AG09319 (cell line): ENCODE measurements around the gene ZFPM1.

ENCODE experiments used
- DNase-seq: peaks from one replicate; pipeline ENCODE4 v3.0.0-alpha.2; 2010; ENCODE audit warnings: low read depth; ENCODE audit errors: extremely low read depth
- TF ChIP-seq, protein P1 (sequence below): IDR thresholded peaks from 2 replicates; pipeline ENCODE4 v1.5.1; 2011; ENCODE audit warnings: low read depth, mild to moderate bottlenecking, inconsistent platforms, low read length, moderate library complexity

The ZFPM1 gene

DNA sequence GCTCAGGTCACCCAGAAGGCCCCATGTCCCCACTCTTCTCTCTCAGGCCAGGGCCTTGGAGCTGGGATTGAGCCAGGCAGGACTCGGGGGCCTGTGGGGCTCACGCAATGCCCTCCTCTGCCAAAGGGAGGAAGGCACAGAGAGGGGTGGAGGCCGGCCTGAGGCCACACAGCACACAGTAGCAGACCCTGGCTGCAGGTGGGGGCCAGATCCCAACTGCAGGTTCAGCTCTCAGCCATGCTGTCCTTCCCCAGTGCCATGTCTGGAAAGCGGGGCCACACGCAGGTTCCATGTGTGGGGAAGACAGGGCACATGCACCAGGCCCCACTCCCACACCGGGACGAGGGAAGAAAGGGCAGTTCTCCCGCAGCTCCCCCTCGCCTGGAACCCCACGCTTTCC lies 33.3 kb upstream of the ZFPM1 start:
- TF ChIP-seq, protein P1, sequence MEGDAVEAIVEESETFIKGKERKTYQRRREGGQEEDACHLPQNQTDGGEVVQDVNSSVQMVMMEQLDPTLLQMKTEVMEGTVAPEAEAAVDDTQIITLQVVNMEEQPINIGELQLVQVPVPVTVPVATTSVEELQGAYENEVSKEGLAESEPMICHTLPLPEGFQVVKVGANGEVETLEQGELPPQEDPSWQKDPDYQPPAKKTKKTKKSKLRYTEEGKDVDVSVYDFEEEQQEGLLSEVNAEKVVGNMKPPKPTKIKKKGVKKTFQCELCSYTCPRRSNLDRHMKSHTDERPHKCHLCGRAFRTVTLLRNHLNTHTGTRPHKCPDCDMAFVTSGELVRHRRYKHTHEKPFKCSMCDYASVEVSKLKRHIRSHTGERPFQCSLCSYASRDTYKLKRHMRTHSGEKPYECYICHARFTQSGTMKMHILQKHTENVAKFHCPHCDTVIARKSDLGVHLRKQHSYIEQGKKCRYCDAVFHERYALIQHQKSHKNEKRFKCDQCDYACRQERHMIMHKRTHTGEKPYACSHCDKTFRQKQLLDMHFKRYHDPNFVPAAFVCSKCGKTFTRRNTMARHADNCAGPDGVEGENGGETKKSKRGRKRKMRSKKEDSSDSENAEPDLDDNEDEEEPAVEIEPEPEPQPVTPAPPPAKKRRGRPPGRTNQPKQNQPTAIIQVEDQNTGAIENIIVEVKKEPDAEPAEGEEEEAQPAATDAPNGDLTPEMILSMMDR: no peak
- DNase-seq: no peak

DNA sequence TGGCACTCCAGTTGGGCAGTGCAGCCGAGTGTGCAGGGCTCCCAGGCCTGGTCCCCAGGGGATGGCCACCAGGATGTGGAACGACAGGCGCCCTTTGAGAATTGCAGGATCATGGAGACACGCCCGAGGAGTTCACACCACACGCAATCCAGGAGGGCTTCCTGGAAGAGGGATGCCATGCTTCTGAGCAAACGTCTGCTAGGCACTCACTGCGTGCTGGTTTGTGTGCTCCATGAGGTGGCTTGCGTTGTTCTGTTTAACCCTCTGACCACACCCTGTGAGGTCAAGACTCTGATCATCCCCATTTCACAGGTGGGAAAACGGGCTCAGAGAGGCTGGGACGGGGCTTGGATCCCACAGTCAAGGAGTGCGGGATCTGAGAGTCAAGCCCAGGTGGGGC lies 32.6 kb upstream of the ZFPM1 start:
- TF ChIP-seq, protein P1: no peak
- DNase-seq: no peak

DNA sequence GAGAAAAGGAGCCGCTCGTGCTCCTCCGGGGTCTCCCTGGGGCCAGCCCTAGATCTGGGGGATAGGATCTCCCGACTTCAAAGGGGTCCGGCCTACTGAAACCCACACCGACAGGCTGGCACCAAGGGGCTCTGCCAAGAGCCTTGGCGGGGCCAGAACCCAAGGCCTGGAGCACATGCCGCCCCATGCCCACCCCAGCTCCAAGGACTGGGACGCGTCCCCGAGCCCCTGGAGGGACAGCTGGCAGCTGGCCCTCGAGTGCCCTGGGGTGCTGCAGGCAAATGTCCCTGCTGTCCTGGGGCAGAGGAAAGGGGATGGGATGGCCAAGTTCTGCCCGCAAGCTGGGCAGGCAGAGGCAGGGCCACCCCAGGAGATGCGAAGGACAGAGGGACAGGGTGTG lies 31.8 kb upstream of the ZFPM1 start:
- no peak for DNase-seq
- TF ChIP-seq, protein P1: no peak

DNA sequence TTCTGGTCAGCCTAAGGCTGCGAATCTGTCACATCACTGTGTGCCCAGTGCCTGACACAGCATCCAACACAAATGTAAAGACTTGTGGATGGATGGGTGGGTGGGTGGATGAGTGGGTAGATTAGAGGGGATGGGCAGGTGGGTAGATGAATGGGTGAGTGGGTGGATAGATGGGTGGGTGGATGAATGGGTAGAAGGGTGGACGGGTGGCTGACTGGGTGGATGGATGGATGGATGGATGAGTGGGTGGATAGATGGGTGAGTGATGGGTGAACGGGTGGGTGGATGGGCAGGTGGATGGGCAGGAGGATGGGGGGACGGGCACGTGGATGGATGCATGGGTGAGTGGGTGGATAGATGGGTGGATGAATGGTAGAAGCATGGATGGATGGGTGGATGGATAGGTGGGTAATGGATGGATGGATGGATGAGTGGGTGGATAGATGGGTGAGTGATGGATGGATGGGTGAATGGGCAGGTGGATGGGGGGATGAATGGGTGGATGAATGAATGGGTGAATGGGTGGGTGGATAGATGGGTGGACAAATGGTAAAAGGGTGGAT lies 31.1 kb upstream of the ZFPM1 start:
- no peak for DNase-seq
- TF ChIP-seq, protein P1: no peak

DNA sequence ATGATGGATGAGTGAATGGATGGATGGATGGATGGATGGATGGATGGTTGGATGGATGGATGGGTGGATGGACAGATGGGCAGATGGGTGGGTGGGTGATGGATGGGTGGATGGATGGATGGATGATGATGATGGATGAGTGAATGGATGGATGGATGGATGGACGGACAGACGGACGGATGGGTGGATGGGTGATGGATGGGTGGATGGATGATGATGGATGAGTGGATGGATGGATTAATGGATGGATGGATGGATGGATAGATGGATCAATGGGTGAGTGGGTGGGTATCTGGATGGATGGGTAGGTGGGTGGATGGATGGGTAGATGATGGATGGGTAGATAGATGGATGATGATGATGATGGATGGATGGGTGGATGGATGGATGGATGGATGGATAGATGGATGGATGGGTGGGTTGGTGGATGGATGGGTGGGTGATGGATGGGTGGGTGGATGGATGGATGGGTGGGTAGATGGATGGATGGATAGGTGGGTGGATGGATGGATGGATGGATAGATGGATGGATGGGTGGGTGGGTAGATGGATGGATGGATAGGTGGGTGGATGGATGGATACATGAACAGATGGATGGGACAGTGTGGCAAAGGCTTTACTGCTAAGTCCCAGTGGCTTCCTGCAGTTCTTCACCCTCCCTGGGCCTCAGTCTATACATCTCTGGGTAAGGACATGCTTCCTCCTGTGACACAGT lies 30.2 kb upstream of the ZFPM1 start:
- no peak for DNase-seq
- TF ChIP-seq, protein P1: no peak

DNA sequence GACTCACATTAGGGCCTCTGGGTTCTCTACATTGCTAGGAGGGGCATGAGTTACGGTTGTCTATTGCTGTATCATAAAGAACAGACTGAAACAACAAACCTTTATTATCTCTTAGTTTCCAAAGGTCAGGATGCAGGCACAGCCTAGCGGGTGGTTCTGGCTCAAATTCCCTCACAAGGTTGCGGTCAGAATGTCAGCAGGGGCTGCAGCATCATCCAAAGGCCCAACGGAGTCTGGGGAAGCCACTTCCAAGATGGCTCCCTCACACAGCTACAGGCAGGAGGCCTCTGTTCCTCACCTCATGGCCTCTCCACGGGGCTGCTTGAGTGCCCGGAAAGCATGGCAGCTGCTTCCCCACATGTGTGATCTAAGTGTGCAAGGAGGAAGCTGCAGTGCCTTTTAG lies 29.6 kb upstream of the ZFPM1 start:
- no peak for DNase-seq

More for the DNA sequence above, 29.6 kb upstream of the ZFPM1 start:
- TF ChIP-seq, protein P1: no peak
